Astrocyte of the hippocampus (primary cell): ENCODE results near the gene TAPBPL.
"Not testable (repeated sequence)": the region's sequence is repeated elsewhere in the genome, so short reads cannot be mapped to it uniquely, and the experiment has no call there.

Experiments used
- DNase-seq: peaks from one replicate; pipeline ENCODE4 v3.0.0; 2011; ENCODE audit warnings: low read depth, low spot score

The TAPBPL gene, protein sequence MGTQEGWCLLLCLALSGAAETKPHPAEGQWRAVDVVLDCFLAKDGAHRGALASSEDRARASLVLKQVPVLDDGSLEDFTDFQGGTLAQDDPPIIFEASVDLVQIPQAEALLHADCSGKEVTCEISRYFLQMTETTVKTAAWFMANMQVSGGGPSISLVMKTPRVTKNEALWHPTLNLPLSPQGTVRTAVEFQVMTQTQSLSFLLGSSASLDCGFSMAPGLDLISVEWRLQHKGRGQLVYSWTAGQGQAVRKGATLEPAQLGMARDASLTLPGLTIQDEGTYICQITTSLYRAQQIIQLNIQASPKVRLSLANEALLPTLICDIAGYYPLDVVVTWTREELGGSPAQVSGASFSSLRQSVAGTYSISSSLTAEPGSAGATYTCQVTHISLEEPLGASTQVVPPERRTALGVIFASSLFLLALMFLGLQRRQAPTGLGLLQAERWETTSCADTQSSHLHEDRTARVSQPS

DNA sequence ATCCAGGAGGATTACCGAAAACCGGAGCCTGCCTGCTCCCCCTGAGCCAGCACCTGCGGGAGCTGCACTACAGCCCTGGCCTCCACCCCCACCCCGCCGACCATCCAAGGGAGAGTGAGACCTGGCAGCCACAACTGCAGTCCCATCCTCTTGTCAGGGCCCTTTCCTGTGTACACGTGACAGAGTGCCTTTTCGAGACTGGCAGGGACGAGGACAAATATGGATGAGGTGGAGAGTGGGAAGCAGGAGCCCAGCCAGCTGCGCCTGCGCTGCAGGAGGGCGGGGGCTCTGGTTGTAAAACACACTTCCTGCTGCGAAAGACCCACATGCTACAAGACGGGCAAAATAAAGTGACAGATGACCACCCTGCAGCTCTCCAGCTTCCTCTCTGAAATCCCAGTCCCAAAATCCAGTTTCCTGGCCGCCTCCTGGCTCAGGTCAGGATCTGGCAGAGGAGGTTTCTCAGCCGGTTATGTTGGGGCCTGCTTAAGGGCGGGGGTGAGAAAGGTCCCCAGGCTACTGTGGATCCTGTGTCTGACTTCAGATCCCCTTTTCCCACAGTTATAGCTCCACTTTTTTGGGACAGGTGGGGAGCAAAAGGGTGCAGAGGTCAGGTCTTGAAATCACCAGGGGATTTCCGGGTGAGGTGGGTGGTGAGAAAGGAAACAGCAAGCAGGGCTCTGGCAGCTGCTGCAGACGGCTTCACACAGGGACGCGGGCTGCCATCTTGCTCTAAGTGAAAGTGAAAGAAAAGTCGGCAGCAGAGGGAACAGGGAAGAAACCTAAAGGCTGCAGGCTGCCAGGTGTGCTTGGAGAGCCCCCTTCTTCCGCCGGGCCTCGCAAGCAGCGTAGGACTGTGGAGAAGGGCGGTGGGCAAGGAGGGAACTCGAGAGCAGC is at the start of gene TAPBPL:
Gene TAPBPL (plus strand): TSS at position 695 of the 897 bp plus-strand sequence. CDS start 207 bp downstream, outside the sequence.
- DNase-seq, result peak; percentile 85

DNA sequence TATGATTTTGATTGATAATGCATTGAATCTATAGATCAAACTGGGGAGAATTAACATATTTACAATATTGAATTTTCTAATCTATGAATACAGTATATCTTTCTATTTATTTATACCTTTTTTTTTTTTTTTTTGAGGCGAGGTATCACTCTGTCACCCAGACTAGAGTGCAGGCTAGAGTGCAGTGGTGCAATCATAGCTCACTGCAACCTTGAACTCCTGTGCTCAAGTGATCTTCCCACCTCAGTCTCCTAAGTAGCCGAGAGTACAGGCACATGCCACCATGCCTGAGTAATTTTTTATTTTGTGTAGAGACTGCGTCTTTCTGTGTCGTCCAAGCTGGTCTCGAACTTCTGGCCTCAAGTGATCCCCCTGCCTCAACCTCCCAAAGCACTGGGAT is 47.5 kb upstream of the TAPBPL start:
- no peak for DNase-seq

GRCh38 chr12:6405963-6406362 is 45.9 kb upstream of the TAPBPL start:
- DNase-seq, result no peak

- no peak for DNase-seq
Measured at GRCh38 chr12:6407236-6407954, 44.4 kb upstream of the TAPBPL start.

DNA sequence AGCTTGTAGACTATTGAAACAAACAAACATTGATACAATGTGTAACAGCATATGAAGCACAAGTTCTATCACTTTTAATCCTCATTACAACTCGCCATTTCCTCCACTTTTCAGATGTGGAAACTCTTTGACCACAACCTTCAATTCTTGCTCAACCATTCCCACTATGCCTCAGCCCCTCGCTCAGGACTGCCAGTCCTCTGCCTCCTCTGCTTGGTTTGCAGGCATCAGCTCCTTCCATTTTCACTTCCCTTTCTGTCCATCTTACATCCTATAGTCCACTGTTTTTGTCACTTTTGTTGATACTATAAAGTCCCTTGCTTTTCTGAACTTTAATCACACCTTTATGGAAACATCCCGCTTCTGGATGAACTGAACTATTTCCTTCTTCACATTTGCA is 35.2 kb upstream of the TAPBPL start:
- DNase-seq, result no peak

- DNase-seq, result no peak
Measured at GRCh38 chr12:6418796-6419195, 33.0 kb upstream of the TAPBPL start.

GRCh38 chr12:6420364-6420763 is 31.5 kb upstream of the TAPBPL start:
- DNase-seq, result no peak

DNA sequence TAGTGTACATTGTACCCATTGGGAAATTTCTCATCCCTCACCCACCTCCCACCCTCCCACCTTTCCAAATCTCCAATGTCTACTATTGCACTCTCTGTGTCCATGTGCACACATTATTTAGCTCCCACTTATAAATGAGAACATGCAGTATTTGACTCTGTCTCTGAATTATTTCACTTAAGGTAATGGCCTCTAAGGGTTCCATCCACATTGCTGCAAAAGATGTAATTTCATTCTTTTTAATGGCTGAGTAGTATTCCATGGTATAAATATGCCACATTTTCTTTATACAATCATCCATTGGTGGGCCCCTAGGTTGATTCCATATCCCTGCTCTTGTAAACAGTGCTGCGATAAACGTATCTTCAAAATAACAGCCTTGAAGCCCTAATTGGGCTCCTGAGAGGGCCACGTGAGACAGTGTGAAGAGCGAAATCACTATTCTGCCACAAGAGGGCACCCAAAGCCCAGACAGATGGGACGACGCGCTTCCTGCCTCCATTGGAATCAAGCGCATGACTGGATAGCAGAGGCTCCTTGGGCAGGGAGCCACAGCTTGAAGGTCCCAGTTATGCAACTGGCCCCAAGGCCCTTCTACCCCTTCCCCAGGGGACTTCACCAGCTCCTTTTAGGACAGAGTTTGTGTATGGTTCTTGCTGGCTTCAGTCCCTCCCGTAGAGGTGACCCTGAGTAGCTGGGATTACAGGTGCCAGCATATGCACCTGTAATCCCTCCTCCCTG is 28.4 kb upstream of the TAPBPL start:
- peak; percentile 94 for DNase-seq

DNA sequence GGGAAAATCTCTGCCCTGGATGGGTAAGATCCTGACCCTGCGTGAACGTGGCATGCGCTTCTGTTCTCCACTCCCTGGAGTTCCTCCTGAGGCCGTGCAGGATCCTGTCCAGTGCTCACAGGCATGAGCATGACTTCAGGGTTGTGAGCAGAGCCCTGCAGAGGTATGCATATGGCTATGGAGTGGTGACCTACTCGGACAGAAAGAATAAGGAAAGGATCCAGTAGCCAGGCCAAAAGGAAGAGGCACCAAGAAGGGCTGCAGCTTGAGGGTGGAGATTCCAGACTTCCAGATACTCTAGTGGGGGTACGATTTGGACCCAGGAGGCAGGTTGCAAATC is 27.9 kb upstream of the TAPBPL start:
- DNase-seq, result no peak

DNA sequence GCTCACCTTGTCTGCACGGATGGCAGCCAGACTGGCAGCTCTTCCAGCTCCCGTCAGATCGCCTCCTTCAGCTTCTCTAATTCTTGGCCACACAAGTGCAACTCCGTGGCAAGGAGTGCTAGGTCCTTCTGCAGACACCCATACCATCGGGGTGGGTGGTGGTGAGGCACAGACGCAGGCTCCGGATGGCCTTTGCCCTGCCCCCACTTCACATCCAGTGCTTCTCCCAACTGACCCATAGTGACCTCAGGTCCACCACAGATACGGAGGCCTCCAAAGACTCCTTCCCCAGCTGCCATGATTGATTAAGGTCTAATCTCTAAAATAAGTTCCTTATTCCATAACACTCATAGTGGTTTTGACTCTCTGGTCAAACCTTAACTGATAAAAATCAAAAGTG is 27.0 kb upstream of the TAPBPL start:
- DNase-seq, result no peak

DNA sequence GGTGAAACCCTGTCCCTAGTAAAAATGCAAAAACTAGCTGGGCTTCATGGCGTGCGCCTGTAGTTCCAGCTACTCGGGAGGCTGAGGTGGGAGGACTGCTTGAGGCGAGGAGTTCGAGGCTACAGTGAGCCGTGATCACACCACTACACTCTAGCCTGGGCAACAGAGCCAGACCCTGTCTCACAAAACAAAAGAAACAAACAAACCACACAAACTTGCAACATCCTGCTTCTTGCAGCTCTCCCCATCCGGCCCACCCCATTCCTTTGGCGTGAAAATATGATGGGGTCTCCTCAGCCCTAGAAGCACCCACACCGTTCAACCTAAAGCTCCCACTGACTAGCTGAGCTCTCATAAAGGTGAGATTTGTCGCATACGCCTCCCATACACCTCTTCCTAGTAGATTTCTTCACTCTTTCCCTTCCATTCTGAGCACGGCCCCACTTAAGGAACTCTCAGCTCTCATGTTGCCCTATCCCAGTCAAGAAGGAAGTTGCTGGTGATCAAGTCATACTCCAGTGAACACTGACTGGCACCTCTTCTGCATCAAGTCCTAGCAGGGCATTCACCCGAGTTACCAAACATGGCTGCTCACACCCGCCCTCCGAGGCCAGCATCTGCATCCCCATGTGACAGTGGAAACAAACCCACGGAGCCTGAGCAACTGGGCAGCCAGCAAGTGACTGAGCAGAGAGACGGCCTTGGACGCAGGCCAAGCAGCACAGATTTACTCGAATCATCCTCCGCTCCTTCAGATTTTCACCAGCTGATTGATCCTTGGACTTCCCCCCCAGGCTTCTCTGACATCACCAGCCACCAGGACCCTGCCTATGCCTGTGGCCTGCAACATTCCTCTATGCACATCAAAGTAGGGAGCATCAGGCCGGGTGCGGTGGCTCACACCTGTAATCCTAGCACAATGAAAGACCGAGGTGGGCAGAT is 26.0 kb upstream of the TAPBPL start:
- DNase-seq, result peak; percentile 15

- DNase-seq, result no peak
Measured at GRCh38 chr12:6426882-6427671, 24.8 kb upstream of the TAPBPL start.

GRCh38 chr12:6427796-6428195 is 24.0 kb upstream of the TAPBPL start:
- not testable (repeated sequence) for DNase-seq

DNA sequence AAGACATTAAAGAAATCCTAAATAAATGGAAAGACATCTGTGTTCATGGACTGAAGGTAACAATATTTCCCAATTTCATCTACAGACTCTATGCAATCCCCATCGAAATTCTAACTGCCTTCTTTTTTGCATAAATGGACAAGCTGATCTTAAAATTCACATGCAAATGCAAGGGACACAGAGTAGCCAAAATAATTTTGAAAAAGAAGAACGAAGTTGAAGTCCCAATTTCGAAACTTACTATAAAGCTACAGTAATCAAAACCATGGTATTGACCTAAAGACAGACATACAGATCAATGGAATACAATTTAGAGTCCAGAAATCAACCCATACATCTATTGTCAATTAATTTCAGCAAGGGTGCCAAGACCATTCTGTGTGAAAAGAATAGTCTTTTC is 23.5 kb upstream of the TAPBPL start:
- DNase-seq, result no peak

DNA sequence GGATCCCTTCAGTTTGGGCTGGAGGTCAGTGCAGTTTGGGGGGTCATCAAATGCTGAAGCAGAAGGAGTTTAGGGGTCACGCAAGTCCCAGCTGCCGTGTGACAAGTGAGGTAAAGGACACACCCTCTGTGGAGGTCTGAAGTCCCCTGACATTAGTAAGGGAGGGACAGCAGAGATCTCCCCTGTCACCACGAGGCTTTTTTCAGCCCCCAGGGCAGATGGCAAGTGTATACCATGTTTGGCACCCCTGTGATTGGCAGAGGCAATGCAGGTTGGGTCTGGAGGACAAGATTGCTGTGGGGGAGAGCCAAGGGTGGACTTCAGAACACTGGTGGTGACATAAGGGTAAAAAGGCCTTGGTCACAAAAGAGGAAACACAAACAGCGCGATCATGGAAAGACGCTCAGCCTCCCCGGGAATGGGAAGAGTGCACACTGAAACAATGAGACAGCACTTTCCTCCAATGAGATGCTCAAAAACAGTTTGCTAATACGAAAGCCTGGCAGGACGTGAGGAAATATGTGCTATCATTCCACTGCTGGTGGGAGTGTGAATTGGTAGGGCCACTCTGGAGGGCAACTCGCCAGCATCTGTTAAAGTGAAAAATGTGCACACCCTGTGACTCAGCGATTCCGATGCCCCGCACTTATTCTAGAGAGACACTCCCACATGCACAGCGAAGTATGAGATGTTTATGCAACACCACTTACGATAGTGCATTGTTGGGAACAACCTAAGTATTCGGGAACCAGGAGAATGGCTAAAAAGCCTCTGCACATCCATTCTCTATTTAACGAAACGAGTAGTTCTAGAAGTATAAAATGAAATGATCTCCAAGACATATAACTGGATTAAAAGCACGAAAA is 21.5 kb upstream of the TAPBPL start:
- DNase-seq, result peak; percentile 95

DNA sequence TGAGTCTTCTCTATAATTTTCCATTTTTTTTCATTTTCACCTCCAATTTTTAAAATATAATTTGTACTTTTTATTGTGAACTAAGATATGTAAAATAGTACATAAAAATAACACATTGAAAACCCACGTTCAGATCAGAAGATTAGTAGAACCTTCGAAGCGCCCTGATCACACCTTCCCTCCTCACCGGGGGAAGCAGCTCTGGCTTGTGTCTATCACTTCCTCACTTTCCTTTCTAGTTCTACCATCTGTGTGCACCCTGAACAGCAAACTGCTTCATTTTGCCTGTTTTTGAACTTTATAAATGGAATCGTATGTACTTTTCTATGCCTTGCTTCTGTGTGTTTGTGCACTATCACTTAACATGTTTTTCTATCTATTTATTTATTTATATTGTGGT is 18.9 kb upstream of the TAPBPL start:
- DNase-seq, result no peak

GRCh38 chr12:6434205-6435140 is 17.4 kb upstream of the TAPBPL start:
- DNase-seq, result no peak
